HepG2 (cell line): ENCODE measurements around the gene CYP27B1. TPM values are rescaled to one million over a fixed set of nuclear protein-coding genes. Genes with fewer than 3 reads are reported as not detected.
A peak's percentile ranks its signal among the peaks of the same experiment; 100 is the strongest.

Experiments used
- FOXC1 ChIP-seq: sonication (generic); formaldehyde crosslinking; IDR thresholded peaks from 2 replicates; pipeline ENCODE4 v1.8.0; 2022; ENCODE audit warnings: mild to moderate bottlenecking, missing genetic modification reagents, borderline replicate concordance
- FOXP1 ChIP-seq, 2 experiments: fragments of 450-650 bp in 1 of 2; IDR thresholded peaks; 2 replicates each; pipeline ENCODE4 v1.6.1; 2017 to 2018; ENCODE audit warnings: antibody characterized with exemption in 1 of 2
- HNF1B ChIP-seq: sonication (generic); formaldehyde crosslinking; IDR thresholded peaks from 2 replicates; pipeline ENCODE4 v1.5.1; 2020; ENCODE audit warnings: mild to moderate bottlenecking, moderate library complexity, missing genetic modification reagents
- PRDM4 ChIP-seq: sonication (generic); formaldehyde crosslinking; IDR thresholded peaks from 2 replicates; pipeline ENCODE4 v1.9.0; 2021; ENCODE audit warnings: missing genetic modification reagents, borderline replicate concordance
- RFX1 ChIP-seq: fragments of 450-650 bp; IDR thresholded peaks from 2 replicates; pipeline ENCODE4 v1.6.1; 2017
- ZBTB2 ChIP-seq: sonication (generic); formaldehyde crosslinking; IDR thresholded peaks from 2 replicates; pipeline ENCODE4 v1.8.0; 2022; ENCODE audit warnings: low read depth, missing genetic modification reagents
- ZEB1 ChIP-seq: IDR thresholded peaks from 2 replicates; pipeline ENCODE4 v1.6.1; 2012; ENCODE audit warnings: mild to moderate bottlenecking, low read depth, inconsistent platforms; ENCODE audit not compliant: insufficient replicate concordance
- ZFP37 ChIP-seq: sonication (generic); formaldehyde crosslinking; IDR thresholded peaks from 2 replicates; pipeline ENCODE4 v1.4.0; 2020; ENCODE audit warnings: missing genetic modification reagents, borderline replicate concordance
- ZNF18 ChIP-seq: sonication (generic); formaldehyde crosslinking; IDR thresholded peaks from 2 replicates; pipeline ENCODE4 v1.8.0; 2022; ENCODE audit warnings: mild to moderate bottlenecking, missing genetic modification reagents; ENCODE audit not compliant: insufficient replicate concordance
- ZNF180 ChIP-seq: sonication (generic); formaldehyde crosslinking; IDR thresholded peaks from 2 replicates; pipeline ENCODE4 v1.4.0; 2020; ENCODE audit warnings: low read depth, missing genetic modification reagents, borderline replicate concordance
- ZNF569 ChIP-seq: sonication (generic); formaldehyde crosslinking; IDR thresholded peaks from 2 replicates; pipeline ENCODE4 v1.5.0; 2020; ENCODE audit warnings: mild to moderate bottlenecking, missing genetic modification reagents, moderate library complexity, borderline replicate concordance
- ZNF646 ChIP-seq: sonication (generic); formaldehyde crosslinking; IDR thresholded peaks from 2 replicates; pipeline ENCODE4 v1.9.0; 2021; ENCODE audit warnings: mild to moderate bottlenecking, missing genetic modification reagents
- polyA plus RNA-seq, 8 experiments: library from polyadenylated mRNA; depleted of rRNA in 3 of 8; stranded (reverse) in 7 of 8; unstranded in 1 of 8; fragments of >200 nt; fragmentation: Illumina TruSeq in 4 of 8; extraction: Trizol in 4 of 8; gene quantifications; 2 replicates each; pipeline versions ENCODE4 v1.2.1 to v1.2.3, GENCODE V29; 2011 to 2016; ENCODE audit warnings: low read depth in 4 of 8, missing spikeins in 1 of 8, mixed read lengths in 1 of 8; ENCODE audit not compliant: insufficient read depth in 1 of 8
- total RNA-seq, 5 experiments: library from RNA; depleted of rRNA; stranded (reverse); fragments of >200 nt; fragmentation: Illumina TruSeq; extraction: Trizol; gene quantifications; 2 replicates each; pipeline ENCODE4 v1.2.3, GENCODE V29; 2016; ENCODE audit warnings: low read depth in 1 of 5

CYP27B1 gene
- total and polyA plus RNA-seq, 2 of the 13 experiments (the other 11 are each of a cell fraction or from before 2014, with no cell fraction given) = 2.3 to 3.0 TPM

GRCh38 chr12:57751788-57752667 is 14.8 kb downstream of the CYP27B1 start, which contains the start of gene CDK4 (continued):
- TF ChIP-seq ZNF646 (CRISPR knock-in tag) = no peak
- TF ChIP-seq ZFP37 = no peak; the same call in 1 of the 2 replicates
- TF ChIP-seq PRDM4 (CRISPR knock-in tag) = peak; percentile 75; the same call in 1 of the 2 replicates
- TF ChIP-seq ZNF569 (CRISPR knock-in tag) = peak; percentile 23; the same call in 1 of the 2 replicates
- peak; percentile 96 for TF ChIP-seq FOXC1 (CRISPR knock-in tag)
- peak; percentile 75 for TF ChIP-seq ZBTB2 (CRISPR knock-in tag)
- peak; percentile 73 for TF ChIP-seq ZNF18 (CRISPR knock-in tag)
- no peak for TF ChIP-seq ZEB1
- no peak for TF ChIP-seq FOXP1 (IDR thresholded peaks at IDR 0.05)
- TF ChIP-seq FOXP1 (CRISPR knock-in tag; IDR thresholded peaks at IDR 0.05) = peak; percentile 37; the same call in 1 of the 2 replicates
- peak; percentile 98 for TF ChIP-seq RFX1
- peak; percentile 91 for TF ChIP-seq HNF1B
- 0 out of 2 replicates have a peak, but pooled peaks have one; percentile 73 for TF ChIP-seq ZNF180
